HL-60 (cell line): Measurements from ENCODE around the gene MARCHF3.

ENCODE experiments used
- CTCF ChIP-seq: IDR thresholded peaks from one replicate; pipeline ENCODE4 v1.5.1; 2011; ENCODE audit warnings: low read length, control low read depth, inconsistent platforms; ENCODE audit not compliant: insufficient read depth
- POLR2AphosphoS5 ChIP-seq: IDR thresholded peaks from 2 replicates; pipeline ENCODE4 v1.6.1; 2012; ENCODE audit warnings: low read depth

GRCh38 chr5:126948453-126948852, 81.9 kb downstream of the MARCHF3 start:
- TF ChIP-seq CTCF = no peak
- no peak for TF ChIP-seq POLR2AphosphoS5
